ENCODE data around the gene PROX1.

DNA sequence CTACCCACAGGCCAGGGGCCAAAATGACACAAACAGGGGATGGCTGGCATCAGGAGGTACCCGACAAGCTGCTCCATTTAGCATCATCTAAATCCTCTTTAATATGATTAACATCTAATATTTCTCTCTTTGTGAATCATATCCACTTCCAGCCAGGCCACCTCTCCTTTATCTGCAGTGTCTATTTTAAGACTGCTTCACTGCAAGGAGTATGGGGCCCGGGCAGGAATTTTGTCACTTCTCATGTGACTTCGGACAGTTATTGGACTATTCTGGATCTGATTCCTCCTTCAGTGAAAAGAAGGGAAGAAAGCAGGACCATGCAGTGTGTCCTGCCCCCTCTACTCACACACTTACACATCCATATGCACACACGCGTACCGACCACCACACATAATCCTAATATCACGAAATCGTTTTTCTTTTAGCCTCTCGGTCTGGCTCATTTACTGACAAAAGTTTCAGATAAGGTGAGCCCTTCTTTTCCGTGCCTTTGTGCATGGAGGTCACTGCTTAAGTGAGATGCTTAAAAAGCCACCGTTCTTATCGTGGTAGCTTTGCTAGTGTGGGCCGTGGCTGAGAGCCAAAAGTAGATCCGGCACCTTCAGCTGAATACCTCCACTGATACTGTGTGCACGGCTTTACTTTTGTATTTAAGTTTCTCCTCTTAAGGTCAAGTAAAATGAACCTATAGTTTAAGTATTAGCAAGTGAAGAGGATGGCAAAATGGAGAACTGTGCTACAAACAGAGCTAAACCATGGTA is 26.0 kb downstream of the PROX1 start:
- TF ChIP-seq PATZ1 (CRISPR knock-in tag; IDR thresholded peaks at IDR 0.05; ENCODE audit: borderline replicate concordance) (no peak), CBX3 (IDR thresholded peaks at IDR 0.05; ENCODE audit: borderline replicate concordance in 1 of 2, low read length in 2 of 2) (no peak), CTCF (IDR thresholded peaks at IDR 0.05 in 2 of 3, conservative IDR thresholded peaks at IDR 0.05 in 1 of 3; ENCODE audit: insufficient read depth in 2 of 3, low read depth in 1 of 3, low read length in 3 of 3) (no peak), ETS1 (conservative IDR thresholded peaks at IDR 0.05; ENCODE audit: control insufficient read depth, low read depth, low read length) (no peak)

Data from K562 (cell line).